ENCODE results near the gene SHC2. TPM values are rescaled to one million over a fixed set of nuclear protein-coding genes. Genes with fewer than 3 reads are reported as not detected.
A peak's percentile ranks its signal among the peaks of the same experiment; 100 is the strongest.
"Not testable (repeated sequence)": the region's sequence is repeated elsewhere in the genome, so short reads cannot be mapped to it uniquely, and the experiment has no call there.

The SHC2 gene
- total RNA-seq, 1 experiment from 2014 or later: not detected

GRCh38 chr19:459724-460511 lies 915 bp downstream of the SHC2 start:
- peak overlapping the region; percentile 44 for H3K4me3 ChIP-seq
- DNase-seq: no peak
- H3K36me3 ChIP-seq: no peaks in the 10 kb centered on the region

GRCh38 chr19:458091-459042 lies 2.5 kb downstream of the SHC2 start:
- Histone ChIP-seq H3K27me3 (no peaks in the 10 kb centered on the region), H3K36me3 (no peaks in the 10 kb centered on the region), H3K4me3 (no peak overlapping the region), H3K9me3 (no peaks in the 10 kb centered on the region)
- DNase-seq: no peak

More at GRCh38 chr19:459724-460511, 915 bp downstream of the SHC2 start:
- H3K27me3 ChIP-seq: no peaks in the 10 kb centered on the region
- H3K9me3 ChIP-seq: no peaks in the 10 kb centered on the region

GRCh38 chr19:457636-458035 lies 3.2 kb downstream of the SHC2 start:
- Histone ChIP-seq H3K4me3 (no peak overlapping the region), H3K27me3 (no peaks in the 10 kb centered on the region), H3K36me3 (no peaks in the 10 kb centered on the region), H3K9me3 (no peaks in the 10 kb centered on the region)
- no peak for DNase-seq

- H3K9me3 ChIP-seq: no peaks in the 10 kb centered on the region
- no peaks in the 10 kb centered on the region for H3K27me3 ChIP-seq
Measured at GRCh38 chr19:456547-457110, 4.2 kb downstream of the SHC2 start.

GRCh38 chr19:455851-456546 lies 4.8 kb downstream of the SHC2 start:
- Histone ChIP-seq H3K9me3 (no peaks in the 10 kb centered on the region), H3K36me3 (no peaks in the 10 kb centered on the region), H3K27me3 (no peaks in the 10 kb centered on the region), H3K4me3 (no peak overlapping the region)
- no peak for DNase-seq

More at GRCh38 chr19:456547-457110, 4.2 kb downstream of the SHC2 start:
- Histone ChIP-seq H3K36me3 (no peaks in the 10 kb centered on the region), H3K4me3 (no peak overlapping the region)
- DNase-seq: no peak

GRCh38 chr19:455031-455705 lies 5.7 kb downstream of the SHC2 start:
- no peaks in the 10 kb centered on the region for H3K27me3 ChIP-seq
- no peaks in the 10 kb centered on the region for H3K36me3 ChIP-seq
- no peak overlapping the region for H3K4me3 ChIP-seq
- no peaks in the 10 kb centered on the region for H3K9me3 ChIP-seq
- DNase-seq: no peak

- no peak overlapping the region for H3K4me3 ChIP-seq
- DNase-seq: no peak
- no peaks in the 10 kb centered on the region for H3K36me3 ChIP-seq
- no peaks in the 10 kb centered on the region for H3K27me3 ChIP-seq
- no peaks in the 10 kb centered on the region for H3K9me3 ChIP-seq
Measured at GRCh38 chr19:453606-454005, 7.2 kb downstream of the SHC2 start.

GRCh38 chr19:452829-453228 lies 8.0 kb downstream of the SHC2 start:
- no peaks in the 10 kb centered on the region for H3K36me3 ChIP-seq

GRCh38 chr19:450912-451481 lies 9.8 kb downstream of the SHC2 start:
- not testable (repeated sequence) for DNase-seq, H3K27me3 ChIP-seq, H3K36me3 ChIP-seq, H3K4me3 ChIP-seq, H3K9me3 ChIP-seq

More at GRCh38 chr19:452829-453228, 8.0 kb downstream of the SHC2 start:
- no peaks in the 10 kb centered on the region for H3K27me3 ChIP-seq
- DNase-seq: no peak
- H3K4me3 ChIP-seq: no peak overlapping the region
- H3K9me3 ChIP-seq: no peaks in the 10 kb centered on the region

- Histone ChIP-seq H3K9me3 (no peaks in the 10 kb centered on the region), H3K27me3 (no peaks in the 10 kb centered on the region), H3K36me3 (no peaks in the 10 kb centered on the region), H3K4me3 (no peak overlapping the region)
- DNase-seq: no peak
Measured at GRCh38 chr19:449916-450315, 10.9 kb downstream of the SHC2 start.

- no peaks in the 10 kb centered on the region for H3K9me3 ChIP-seq
- no peak for DNase-seq
- no peak overlapping the region for H3K4me3 ChIP-seq
- H3K36me3 ChIP-seq: no peaks in the 10 kb centered on the region
- H3K27me3 ChIP-seq: no peaks in the 10 kb centered on the region
Measured at GRCh38 chr19:447816-448560, 12.8 kb downstream of the SHC2 start.

- Histone ChIP-seq H3K36me3 (no peaks in the 10 kb centered on the region), H3K9me3 (no peaks in the 10 kb centered on the region), H3K4me3 (no peak overlapping the region), H3K27me3 (no peaks in the 10 kb centered on the region)
- no peak for DNase-seq
Measured at GRCh38 chr19:447064-447426, 13.8 kb downstream of the SHC2 start.

GRCh38 chr19:444677-445210 lies 16.1 kb downstream of the SHC2 start:
- Histone ChIP-seq H3K9me3 (no peaks in the 10 kb centered on the region), H3K27me3 (no peaks in the 10 kb centered on the region; the same call in 1 of the 2 replicates), H3K4me3 (no peak overlapping the region), H3K36me3 (no peaks in the 10 kb centered on the region)
- DNase-seq: no peak

- Histone ChIP-seq H3K4me3 (no peak overlapping the region), H3K27me3 (no peaks in the 10 kb centered on the region; the same call in 1 of the 2 replicates), H3K9me3 (no peaks in the 10 kb centered on the region), H3K36me3 (no peaks in the 10 kb centered on the region)
- no peak for DNase-seq
Measured at GRCh38 chr19:443005-443404, 17.8 kb downstream of the SHC2 start.

- Histone ChIP-seq H3K27me3 (no peaks in the 10 kb centered on the region; the same call in 1 of the 2 replicates), H3K4me3 (no peak overlapping the region), H3K9me3 (no peaks in the 10 kb centered on the region), H3K36me3 (no peaks in the 10 kb centered on the region)
- no peak for DNase-seq
Measured at GRCh38 chr19:442085-442484, 18.7 kb downstream of the SHC2 start.
